Fibroblast of peridontal ligament (primary cell): ENCODE results near the gene FOS.
A peak's percentile ranks its signal among the peaks of the same experiment; 100 is the strongest.
"Not testable (repeated sequence)": the region's sequence is repeated elsewhere in the genome, so short reads cannot be mapped to it uniquely, and the experiment has no call there.

ENCODE experiments used
- DNase-seq: peaks from one replicate; pipeline ENCODE4 v3.0.0-alpha.2; 2010; ENCODE audit errors: extremely low read depth

The FOS gene

GRCh38 chr14:75294649-75295033 is 16.0 kb downstream of the FOS start:
- DNase-seq, result no peak

- peak; percentile 91 for DNase-seq
Observed at GRCh38 chr14:75295061-75295461, 16.4 kb downstream of the FOS start.

- DNase-seq, result peak; percentile 77
Observed at GRCh38 chr14:75295491-75296345, 17.1 kb downstream of the FOS start.

- DNase-seq, result no peak
Observed at GRCh38 chr14:75297411-75298040, 18.9 kb downstream of the FOS start.

GRCh38 chr14:75298187-75298965 is 19.7 kb downstream of the FOS start:
- no peak for DNase-seq

- no peak for DNase-seq
Observed at GRCh38 chr14:75299059-75299458, 20.4 kb downstream of the FOS start.

- DNase-seq, result no peak
Observed at GRCh38 chr14:75299576-75299975, 20.9 kb downstream of the FOS start.

GRCh38 chr14:75301666-75302325 is 23.2 kb downstream of the FOS start:
- no peak for DNase-seq

GRCh38 chr14:75303381-75303789 is 24.8 kb downstream of the FOS start:
- peak; percentile 80 for DNase-seq

- DNase-seq, result not testable (repeated sequence)
Observed at GRCh38 chr14:75306410-75306809, 27.8 kb downstream of the FOS start.

- peak; percentile 25 for DNase-seq
Observed at GRCh38 chr14:75306927-75307699, 28.5 kb downstream of the FOS start.

GRCh38 chr14:75307700-75308379 is 29.2 kb downstream of the FOS start:
- peak; percentile 86 for DNase-seq

GRCh38 chr14:75308991-75309390 is 30.4 kb downstream of the FOS start:
- DNase-seq, result not testable (repeated sequence)

- not testable (repeated sequence) for DNase-seq
Observed at GRCh38 chr14:75309561-75309960, 30.9 kb downstream of the FOS start.

- peak; percentile 94 for DNase-seq
Observed at GRCh38 chr14:75310295-75311111, 31.9 kb downstream of the FOS start.

GRCh38 chr14:75311356-75311755 is 32.7 kb downstream of the FOS start:
- DNase-seq, result no peak

GRCh38 chr14:75312341-75312740 is 33.7 kb downstream of the FOS start:
- no peak for DNase-seq

- no peak for DNase-seq
Observed at GRCh38 chr14:75313294-75313693, 34.7 kb downstream of the FOS start.

GRCh38 chr14:75315144-75315543 is 36.5 kb downstream of the FOS start:
- peak; percentile 70 for DNase-seq

- DNase-seq, result no peak
Observed at GRCh38 chr14:75317148-75317547, 38.5 kb downstream of the FOS start.
